Heart right ventricle (tissue), 16 donors: Measurements from ENCODE around the gene AIFM1. TPM values are rescaled to one million over a fixed set of nuclear protein-coding genes. Genes with fewer than 3 reads are reported as not detected.

Experiments
- ATAC-seq, 8 donors: fragments of 200-7000 bp; cut with Tn5 transposase; one replicate each; pipeline ENCODE4 v1.9.1; 2020; ENCODE audit warnings: mild to moderate bottlenecking in 8 of 8, moderate library complexity in 8 of 8, moderate number of reproducible peaks in 1 of 8
- DNase-seq, 2 donors: peaks; one replicate each; pipeline ENCODE4 v3.0.0-alpha.2; 2020
- H3K27ac ChIP-seq, 10 donors: fragments of 200-600 bp; sonication (generic) in 2 of 10; one replicate each; pipeline versions ENCODE4 v1.5.0 to v1.8.0; 2020 to 2022; ENCODE audit warnings: mild to moderate bottlenecking in 3 of 10
- H3K27me3 ChIP-seq, 7 donors: fragments of 200-600 bp; one replicate each; pipeline ENCODE4 v1.8.0; 2021 to 2022; ENCODE audit warnings: mild to moderate bottlenecking in 2 of 7
- H3K36me3 ChIP-seq, 9 donors: fragments of 200-600 bp; sonication (generic) in 1 of 9; one replicate each; pipeline versions ENCODE4 v1.5.0 to v1.8.0; 2020 to 2022; ENCODE audit warnings: mild to moderate bottlenecking in 2 of 9
- H3K4me1 ChIP-seq, 9 donors: fragments of 200-600 bp; sonication (generic) in 1 of 9; one replicate each; pipeline versions ENCODE4 v1.5.0 to v1.8.0; 2020 to 2022; ENCODE audit warnings: mild to moderate bottlenecking in 4 of 9
- H3K4me3 ChIP-seq, 10 donors: fragments of 200-600 bp; sonication (generic) in 2 of 10; one replicate each; pipeline versions ENCODE4 v1.5.0 to v1.8.0; 2020 to 2022; ENCODE audit warnings: mild to moderate bottlenecking in 7 of 10, moderate library complexity in 2 of 10
- H3K9me3 ChIP-seq, 11 donors: fragments of 200-600 bp in 10 of 11; sonication (generic) in 2 of 11; one replicate each; pipeline versions ENCODE4 v1.5.0 to v1.8.0; 2013 to 2022; ENCODE audit warnings: mild to moderate bottlenecking in 2 of 11, control low read depth in 1 of 11, moderate library complexity in 1 of 11
- WGBS, 2 donors: extraction: QIAGEN DNeasy Blood & Tissue Kit; methylation state at CpG; one replicate each; pipeline ENCODE4 v1.1.7; 2013; ENCODE audit warnings: inconsistent platforms in 1 of 2; 5-methylcytosine and 5-hydroxymethylcytosine counted together
- intact Hi-C, 10 donors: fragments of 100-400 bp; cut with DNase I; formaldehyde crosslinking; loops; one replicate each; pipeline versions ENCODE4 v1.11.1 to v1.14.2; 2022
- polyA plus RNA-seq, 2 donors: library from polyadenylated mRNA; stranded (reverse); fragments of 200-250 nt; gene quantifications; one replicate each; pipeline ENCODE4 v1.2.3, GENCODE V29; 2013
- total RNA-seq, 10 donors: library from RNA; stranded (reverse); fragmentation: NEBNext Ultra II Directional in 3 of 10; extraction: Animal tissue kit (Norgen Biotek cat#: 25700) in 3 of 10; gene quantifications; one replicate each; pipeline versions ENCODE4 v1.2.1 to v1.2.4, GENCODE V29; 2021 to 2023
- TF ChIP-seq, protein P1 (sequence below), 9 donors: fragments of 200-600 bp; sonication (generic) in 2 of 9; IDR thresholded peaks; one replicate each; pipeline versions ENCODE4 v1.5.0 to v1.8.0; 2021 to 2022; ENCODE audit warnings: antibody characterized with exemption in 9 of 9, mild to moderate bottlenecking in 5 of 9, moderate library complexity in 1 of 9
- donor health status: Arrhythmogenic right ventricular cardiomyopathy.
- donor health status: ischemic (EF 13 %, LVEDD 7.1; RV severe dilation, severe dysfunction).
- donor health status: healthy with polysubstance abuse.
- donor health status: DM: no; HTN: yes; CAD: no.
- donor health status: DM: no; HTN: no; CAD: no.
- donor health status: ischemic (EF 25% LVEDD 6.9; RV normal size, moderate dysfunction).
- donor health status: ischemic (EF 25% LVEDD 5.7; RV mildly dilated, moderate dysfunction).
- donor health status: healthy.
- donor health status: DM: yes; HTN: yes; CAD: no.
- donor health status: Ischemic cardiomyopathy.
- donor health status: ischemic (EF 35%, LVEDD 5.7; RV mildly dilated, moderate dysfunction).
- donor health status: nonischemic (EF 11% LVEDD 7.7; RV severe dilation, severe dysfunction).
- donor health status: DM: yes; HTN: yes; CAD: no.
- donor health status: PGD.
- donor health status: ischemic (EF 29% LVEDD 5.4; RV normal size, mild dysfunction).
- donor health status: nonischemic (EF 23%, LVEDD 6.1; RV moderate dilation, normal function).

AIFM1 gene
- total and polyA plus RNA-seq, 12 donors = 93.8 to 165 (median 141) TPM

DNA sequence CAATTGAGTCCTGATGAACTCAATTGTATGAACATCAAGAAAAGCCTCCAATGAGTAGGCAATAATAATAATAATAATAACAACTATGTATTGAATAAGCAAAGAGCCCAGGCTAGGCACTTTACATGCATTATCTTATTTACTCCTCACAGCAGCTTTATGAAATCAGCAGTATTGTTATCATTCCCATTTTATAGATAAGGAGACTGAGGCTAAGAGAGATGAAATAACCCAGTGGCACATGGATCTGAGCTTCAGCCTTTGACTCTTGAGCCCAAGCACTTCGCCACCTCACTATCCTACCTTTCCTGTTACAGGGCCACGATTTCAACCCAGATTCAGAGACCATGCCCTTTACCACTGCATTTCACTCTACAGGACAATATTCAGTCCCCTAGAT, 9.3 kb upstream of the AIFM1 start:
- intact Hi-C loops = loop anchor here in 3 of 10 donors (5.0 to 10.0 kb wide), 2 partner anchors 50 to 53 kb away; no protein-coding TSS in a partner anchor
- no peak overlapping the region for H3K4me3 ChIP-seq
- H3K36me3 ChIP-seq = no peaks in the 10 kb centered on the region
- peak overlapping the region in 7 of 10 donors; percentile 41 to 80 (median 73) for H3K27ac ChIP-seq
- WGBS, 2 donors = 91 to 98% methylated on average over 2 of the region's 2 CpGs
- DNase-seq = no peak
- peaks cover 0 to 5% (median 0%) of the 10 kb centered on the region in 7 donors for H3K27me3 ChIP-seq
- no peaks in the 10 kb centered on the region for H3K9me3 ChIP-seq
- ATAC-seq = no peak
- H3K4me1 ChIP-seq = peaks cover 0 to 39% (median 13%) of the 10 kb centered on the region in 9 donors
- TF ChIP-seq, protein P1, sequence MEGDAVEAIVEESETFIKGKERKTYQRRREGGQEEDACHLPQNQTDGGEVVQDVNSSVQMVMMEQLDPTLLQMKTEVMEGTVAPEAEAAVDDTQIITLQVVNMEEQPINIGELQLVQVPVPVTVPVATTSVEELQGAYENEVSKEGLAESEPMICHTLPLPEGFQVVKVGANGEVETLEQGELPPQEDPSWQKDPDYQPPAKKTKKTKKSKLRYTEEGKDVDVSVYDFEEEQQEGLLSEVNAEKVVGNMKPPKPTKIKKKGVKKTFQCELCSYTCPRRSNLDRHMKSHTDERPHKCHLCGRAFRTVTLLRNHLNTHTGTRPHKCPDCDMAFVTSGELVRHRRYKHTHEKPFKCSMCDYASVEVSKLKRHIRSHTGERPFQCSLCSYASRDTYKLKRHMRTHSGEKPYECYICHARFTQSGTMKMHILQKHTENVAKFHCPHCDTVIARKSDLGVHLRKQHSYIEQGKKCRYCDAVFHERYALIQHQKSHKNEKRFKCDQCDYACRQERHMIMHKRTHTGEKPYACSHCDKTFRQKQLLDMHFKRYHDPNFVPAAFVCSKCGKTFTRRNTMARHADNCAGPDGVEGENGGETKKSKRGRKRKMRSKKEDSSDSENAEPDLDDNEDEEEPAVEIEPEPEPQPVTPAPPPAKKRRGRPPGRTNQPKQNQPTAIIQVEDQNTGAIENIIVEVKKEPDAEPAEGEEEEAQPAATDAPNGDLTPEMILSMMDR (IDR thresholded peaks at IDR 0.05) = no peak

DNA sequence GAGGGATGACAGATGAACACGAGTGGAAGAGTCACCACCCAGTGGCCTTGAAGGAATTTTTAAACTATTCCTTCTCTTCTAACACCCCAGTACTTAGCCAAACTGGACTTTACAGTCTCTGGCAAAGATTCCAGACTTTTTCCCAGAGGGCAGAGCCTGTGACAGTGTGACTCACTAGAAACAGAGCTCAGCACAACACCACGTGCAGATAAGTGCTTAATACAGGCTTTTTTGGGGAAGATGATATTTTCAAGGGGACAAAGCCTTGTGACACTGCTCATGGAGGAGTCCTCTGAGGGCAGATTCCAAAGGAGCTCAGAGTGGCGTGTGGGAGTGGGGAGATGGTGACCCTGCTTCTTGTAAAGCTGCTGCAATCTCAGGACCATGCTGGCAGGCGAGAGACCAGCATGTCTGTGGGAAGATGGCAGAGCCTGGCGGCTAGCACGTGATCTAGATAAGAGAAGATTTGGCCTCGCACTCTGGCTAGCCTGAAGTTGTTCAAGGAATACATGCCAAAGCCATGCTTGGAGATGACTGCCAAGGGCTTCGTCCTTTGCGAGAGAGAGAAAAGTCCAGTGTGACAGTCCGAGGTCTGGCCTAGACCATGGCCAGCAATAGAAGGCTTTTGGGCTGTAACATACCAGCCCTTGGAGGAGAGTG, 8.5 kb upstream of the AIFM1 start:
- intact Hi-C loops = loop anchor here in 3 of 10 donors (5.0 to 10.0 kb wide), 2 partner anchors 49 to 52 kb away; no protein-coding TSS in a partner anchor
- peak overlapping the region in 9 of 10 donors; percentile 41 to 80 (median 69) for H3K27ac ChIP-seq

GRCh38 chrX:130173190-130173895, 7.7 kb upstream of the AIFM1 start:
- TF ChIP-seq, protein P1 (IDR thresholded peaks at IDR 0.05) = no peak
- peak; percentile 18 to 32 for DNase-seq
- intact Hi-C loops = loop anchor here in 3 of 10 donors (5.0 to 10.0 kb wide), 2 partner anchors 49 to 51 kb away; no protein-coding TSS in a partner anchor
- peak overlapping the region in 9 of 10 donors; percentile 26 to 80 (median 69) for H3K27ac ChIP-seq
- H3K9me3 ChIP-seq = no peaks in the 10 kb centered on the region
- WGBS, 2 donors = 27 to 36% methylated on average over 7 of the region's 7 CpGs
- peaks cover 0 to 35% (median 13%) of the 10 kb centered on the region in 9 donors for H3K4me1 ChIP-seq
- H3K27me3 ChIP-seq = peaks cover 0 to 5% (median 0%) of the 10 kb centered on the region in 7 donors
- peak overlapping the region in 1 of 10 donors; percentile 62 for H3K4me3 ChIP-seq
- ATAC-seq = peak; percentile 36 to 74 (median 50)
- no peaks in the 10 kb centered on the region for H3K36me3 ChIP-seq

More for the DNA sequence above, 8.5 kb upstream of the AIFM1 start:
- no peaks in the 10 kb centered on the region for H3K9me3 ChIP-seq
- H3K4me1 ChIP-seq = peaks cover 0 to 35% (median 13%) of the 10 kb centered on the region in 9 donors
- peaks cover 0 to 5% (median 0%) of the 10 kb centered on the region in 7 donors for H3K27me3 ChIP-seq
- DNase-seq (peak; percentile 17 to 38), ATAC-seq (peak; percentile 35 to 84 (median 66))
- H3K36me3 ChIP-seq = no peaks in the 10 kb centered on the region
- WGBS, 2 donors = 19 to 31% methylated on average over 10 of the region's 10 CpGs
- TF ChIP-seq, protein P1 (IDR thresholded peaks at IDR 0.05) = no peak
- no peak overlapping the region for H3K4me3 ChIP-seq
